GM21825 (cell line): ENCODE measurements around the gene DNAJB5.
A peak's percentile ranks its signal among the peaks of the same experiment; 100 is the strongest.
"Not testable (repeated sequence)": the region's sequence is repeated elsewhere in the genome, so short reads cannot be mapped to it uniquely, and the experiment has no call there.

ENCODE experiments used
- ATAC-seq: cut with Tn5 transposase; IDR thresholded peaks from one replicate; pipeline ENCODE4 v1.9.1; 2021; ENCODE audit warnings: mild to moderate bottlenecking, moderate library complexity; ENCODE audit not compliant: unreplicated experiment

The DNAJB5 gene

DNA sequence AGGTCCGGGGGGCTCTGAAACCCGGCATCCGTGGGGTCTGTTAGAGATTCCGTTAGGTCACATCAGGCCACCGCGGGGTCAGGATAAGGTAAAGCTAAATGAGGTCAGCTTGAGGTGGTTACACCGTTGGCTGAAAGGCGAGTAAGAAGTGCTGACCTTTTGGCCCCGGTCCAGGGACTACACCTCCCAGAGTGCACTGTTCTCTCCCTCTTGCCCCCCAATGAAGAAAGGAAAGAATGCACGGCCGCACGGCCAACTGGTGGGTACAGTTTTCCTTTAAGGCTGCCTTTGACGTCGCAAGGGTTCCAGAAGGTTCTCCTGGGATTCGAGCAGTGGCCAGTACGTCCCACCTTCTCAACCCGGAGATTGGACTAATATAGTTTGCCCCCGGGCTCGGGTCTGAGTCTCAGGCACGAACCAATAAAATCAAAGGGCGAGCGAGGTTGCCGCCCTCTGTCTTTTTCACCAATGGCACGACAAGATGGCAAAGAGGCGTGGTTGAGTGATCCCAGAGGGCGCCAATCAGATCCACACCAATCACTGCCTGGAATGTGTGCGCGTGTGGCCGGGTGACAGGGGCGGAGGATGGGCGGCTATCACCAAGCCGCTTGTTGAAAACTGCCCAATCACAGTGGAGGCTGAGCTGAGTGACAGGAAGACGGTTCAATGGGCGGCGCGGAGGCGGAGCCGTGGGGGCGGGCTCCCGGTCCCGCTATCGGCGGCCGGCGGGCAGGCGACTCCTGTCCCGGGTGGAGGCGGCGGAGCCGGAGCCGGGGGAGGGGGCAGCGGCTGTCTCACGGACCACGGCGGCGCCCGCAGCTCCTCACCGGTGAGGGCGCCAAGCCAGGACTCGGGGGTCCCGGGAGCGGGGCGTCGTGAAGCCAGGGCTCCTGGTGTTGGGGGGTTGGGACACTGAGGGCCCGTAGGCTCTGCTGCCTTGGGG is at the start of gene DNAJB5:
TSS of gene DNAJB5 (plus strand) at position 743 of the 943 bp plus-strand sequence. CDS start 886 bp downstream, outside the sequence.
- ATAC-seq = peak; percentile 89

DNA sequence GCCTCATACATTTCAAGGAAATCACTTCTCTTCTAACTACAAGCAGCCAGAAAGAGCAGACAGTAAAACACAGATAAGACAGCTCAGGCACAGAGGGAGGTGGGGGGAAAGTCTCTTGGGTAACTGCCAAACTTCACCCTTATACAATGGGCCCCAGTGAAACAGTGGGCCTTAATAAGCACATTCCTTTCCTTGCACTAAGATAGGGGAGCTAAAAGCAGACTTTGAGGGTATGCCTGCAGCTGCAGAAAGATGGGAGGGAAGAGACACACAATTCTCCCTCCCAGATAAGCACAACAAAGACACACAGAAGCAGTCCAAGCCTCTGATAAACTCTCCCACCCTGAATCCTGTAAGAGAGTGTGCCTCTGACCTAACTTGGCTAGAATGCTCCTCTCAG is 49.6 kb upstream of the DNAJB5 start:
- ATAC-seq = not testable (repeated sequence)

DNA sequence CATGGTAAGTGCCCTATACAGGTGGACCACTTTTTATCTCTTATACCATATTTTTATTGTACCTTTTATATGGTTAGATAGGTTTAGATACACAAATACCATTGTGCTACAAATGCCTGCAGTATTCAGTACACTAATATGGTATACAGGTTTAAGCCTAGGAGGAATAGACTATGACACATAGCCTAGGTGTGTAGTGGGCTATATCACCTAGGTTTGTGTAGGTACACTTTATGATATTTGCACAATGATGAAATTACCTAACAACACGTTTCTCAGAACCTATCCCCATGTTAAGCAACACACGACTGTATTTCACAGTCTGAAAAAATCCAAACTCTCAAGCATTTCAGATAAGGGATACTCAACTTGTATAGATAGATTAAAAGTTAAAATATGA is 41.1 kb upstream of the DNAJB5 start:
- ATAC-seq = no peak

DNA sequence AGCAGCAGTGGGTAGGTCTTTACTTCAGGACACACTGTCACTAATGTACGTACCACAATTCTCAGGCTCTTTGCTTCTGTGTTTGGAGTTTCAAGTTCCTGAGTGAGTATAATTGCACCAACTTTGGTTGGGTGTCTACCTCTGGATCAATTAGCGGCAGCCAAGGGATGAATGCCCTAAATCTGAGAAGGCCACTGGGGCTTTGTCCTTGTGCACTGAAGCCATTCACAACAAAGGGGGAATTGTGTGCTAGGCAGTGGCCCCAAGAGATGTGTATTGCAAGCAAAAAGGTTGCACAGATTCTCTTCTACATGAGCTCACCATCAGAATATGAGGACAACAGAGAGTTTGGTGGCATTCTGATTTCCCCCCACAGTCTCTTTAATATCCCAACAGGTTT is 35.3 kb upstream of the DNAJB5 start:
- no peak for ATAC-seq

DNA sequence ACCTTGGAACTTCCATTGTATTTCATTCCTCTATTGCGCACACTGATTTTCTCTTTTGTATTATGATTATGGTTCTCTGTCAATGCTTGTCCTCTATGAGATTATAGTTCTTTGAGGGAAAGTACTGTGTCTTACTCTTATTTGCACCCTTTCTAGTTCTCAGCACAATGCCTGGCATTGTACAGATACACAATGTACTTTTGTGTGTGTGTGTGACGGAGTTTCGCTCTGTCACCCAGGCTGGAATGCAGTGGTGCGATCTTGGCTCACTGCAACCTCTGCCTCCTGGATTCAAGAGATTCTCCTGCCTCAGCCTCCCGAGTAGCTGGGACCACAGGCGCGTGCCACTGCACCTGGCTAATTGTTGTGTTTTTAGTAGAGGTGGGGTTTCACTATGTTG is 33.5 kb upstream of the DNAJB5 start:
- not testable (repeated sequence) for ATAC-seq

DNA sequence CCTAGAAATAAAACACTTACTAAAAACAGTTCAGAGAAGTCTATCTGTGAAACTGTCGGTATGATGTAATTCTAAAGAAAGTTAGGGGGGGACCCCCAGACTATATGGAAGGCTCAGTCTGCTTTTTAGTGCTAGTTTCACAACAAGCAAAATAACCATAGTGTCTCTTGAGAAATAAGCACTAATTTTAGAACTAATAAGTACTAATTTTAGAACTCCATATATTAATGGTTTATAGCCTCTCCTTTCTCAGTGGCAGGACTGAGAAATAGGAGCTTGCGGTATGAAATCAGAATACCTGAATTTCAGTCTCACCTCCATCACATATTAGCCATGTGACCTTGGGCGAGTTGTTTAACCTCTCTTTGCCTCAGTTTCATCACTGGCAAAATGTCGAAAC is 32.9 kb upstream of the DNAJB5 start:
- no peak for ATAC-seq

DNA sequence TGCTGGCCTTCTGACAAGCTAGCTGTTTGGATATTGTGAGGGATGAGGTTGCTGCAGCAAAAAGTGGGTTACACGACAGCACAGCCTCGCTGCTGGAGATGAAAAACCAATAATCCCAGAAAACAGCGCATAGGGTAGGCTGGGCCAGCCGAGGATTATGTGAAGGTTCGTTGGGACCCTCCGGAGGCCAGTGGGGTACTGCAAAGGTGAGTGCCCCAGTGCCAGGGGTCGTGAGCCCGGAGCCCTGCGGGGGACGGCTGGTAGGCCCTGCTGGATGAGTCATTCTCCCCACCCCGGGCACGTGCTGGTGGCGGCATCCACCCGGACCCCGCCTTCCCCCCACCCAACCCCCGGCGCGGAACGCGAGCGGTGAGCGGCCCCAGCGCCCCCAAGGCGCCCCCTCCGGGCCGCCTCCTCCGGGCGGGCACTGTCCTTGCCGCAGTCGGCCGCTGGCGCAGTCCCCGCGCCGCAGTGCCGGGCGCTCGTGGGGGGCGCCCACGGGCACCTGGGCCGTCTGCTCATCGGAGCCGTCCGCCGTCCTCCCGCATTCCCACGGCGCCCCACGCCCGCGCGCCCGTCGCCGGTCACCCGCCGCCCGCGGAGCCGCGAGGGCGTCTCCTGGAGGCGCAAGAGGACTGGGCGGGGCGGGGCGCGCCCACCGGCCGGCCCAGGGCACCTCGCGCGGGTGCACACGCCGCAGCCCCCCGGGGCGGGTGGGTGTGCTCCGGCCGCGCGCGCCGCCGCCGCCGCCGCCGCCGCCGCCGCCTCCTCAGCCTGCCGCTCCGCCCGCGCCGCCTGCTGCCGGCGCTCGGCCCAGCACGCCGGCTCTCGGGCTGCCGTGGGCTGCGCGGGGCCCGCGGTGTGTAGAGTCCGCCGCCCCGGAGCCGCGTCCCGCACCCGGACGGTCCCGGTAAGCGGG is 31.8 kb upstream of the DNAJB5 start, which contains the start of gene PHF24:
TSS of gene PHF24 (plus strand) at position 794 of the 919 bp plus-strand sequence. CDS start 13,014 bp downstream, outside the sequence.
- ATAC-seq = no peak

DNA sequence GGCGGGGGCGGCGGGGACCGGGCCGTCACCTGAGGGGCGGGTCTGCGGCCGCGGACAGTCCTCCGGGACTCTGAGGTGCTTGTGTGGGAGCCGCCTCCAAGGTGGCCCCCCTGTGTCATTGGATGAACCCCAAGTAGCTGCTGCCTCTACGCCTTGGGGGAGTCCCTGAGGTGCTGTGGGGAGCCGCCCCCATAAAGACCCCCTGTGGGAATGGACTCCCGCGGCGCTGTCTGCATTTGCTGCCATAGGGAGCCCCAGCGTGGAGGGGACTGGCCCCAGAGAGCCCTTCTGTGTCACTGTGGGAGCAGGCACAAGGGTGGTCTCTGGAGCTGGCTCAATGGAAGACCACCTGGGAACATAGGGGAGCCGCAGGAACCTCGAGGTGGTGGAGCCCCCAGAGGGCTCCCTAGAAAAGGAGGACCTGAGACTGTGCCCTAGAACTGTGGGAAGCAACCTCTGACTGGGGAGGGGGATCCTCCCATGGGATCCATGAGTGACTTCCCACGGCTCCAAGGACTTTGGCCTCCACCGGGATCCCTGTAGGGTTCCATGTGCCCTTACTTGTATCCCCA is 31.0 kb upstream of the DNAJB5 start:
- no peak for ATAC-seq

DNA sequence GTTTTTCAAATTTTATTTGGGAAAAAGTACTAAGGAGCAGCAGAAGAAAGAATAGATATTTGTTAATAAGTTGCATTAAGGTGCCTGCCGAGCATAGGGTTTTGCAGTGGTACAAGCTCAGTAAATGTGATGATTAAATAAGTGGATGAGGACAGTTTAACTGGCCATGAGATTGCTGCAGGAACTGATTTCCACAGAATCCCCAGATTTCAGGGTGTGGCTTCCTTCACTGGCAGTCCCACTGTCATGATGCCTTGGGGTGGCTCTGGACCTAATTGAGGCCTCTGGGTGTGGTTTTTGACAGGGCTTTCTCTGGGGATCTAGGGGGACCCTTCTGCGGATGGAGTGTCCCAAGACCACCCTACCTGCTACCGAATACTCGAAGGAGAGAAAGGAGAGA is 30.1 kb upstream of the DNAJB5 start:
- no peak for ATAC-seq

DNA sequence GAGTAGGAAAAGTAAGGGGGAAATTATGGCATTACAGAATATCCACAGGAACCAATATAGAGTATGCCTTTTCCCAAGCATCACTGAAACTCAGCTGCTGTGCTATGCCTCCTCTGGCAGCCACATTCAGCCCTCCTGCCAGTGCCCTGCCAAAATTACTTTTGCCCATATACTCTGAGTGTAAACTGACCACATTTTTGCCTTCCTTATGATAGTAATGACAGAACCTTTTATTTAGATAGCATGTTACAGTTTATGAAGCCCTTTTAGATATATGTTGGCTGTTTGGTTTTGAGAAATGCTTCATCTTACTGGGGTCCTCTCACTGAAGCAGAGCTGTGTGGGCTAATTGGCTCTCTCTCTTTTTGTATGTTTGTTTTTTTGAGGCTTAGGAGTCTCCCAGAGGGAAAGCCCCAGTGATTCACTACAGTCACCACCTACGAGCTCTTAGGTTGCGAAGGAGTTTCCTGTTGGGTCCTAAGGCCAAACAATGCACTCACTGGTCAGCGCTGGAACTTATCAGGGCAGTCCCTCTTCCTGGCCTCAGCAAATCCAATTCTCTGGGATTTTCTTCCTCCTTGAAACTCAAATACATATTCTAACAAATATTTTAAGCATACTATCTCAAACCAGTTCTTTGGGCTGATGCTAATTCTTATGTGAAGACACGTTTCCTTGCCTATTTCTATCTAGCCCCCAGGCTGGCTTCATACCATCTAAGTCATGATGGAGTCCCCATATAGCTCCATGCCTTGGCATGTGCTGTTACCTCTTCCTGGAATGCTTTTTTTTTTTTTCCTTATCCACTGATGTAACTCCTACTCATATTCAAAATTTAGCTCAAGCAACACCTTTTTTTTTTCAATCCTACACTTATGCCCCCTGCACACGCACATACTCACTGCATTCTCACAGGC is 27.7 kb upstream of the DNAJB5 start:
- no peak for ATAC-seq

DNA sequence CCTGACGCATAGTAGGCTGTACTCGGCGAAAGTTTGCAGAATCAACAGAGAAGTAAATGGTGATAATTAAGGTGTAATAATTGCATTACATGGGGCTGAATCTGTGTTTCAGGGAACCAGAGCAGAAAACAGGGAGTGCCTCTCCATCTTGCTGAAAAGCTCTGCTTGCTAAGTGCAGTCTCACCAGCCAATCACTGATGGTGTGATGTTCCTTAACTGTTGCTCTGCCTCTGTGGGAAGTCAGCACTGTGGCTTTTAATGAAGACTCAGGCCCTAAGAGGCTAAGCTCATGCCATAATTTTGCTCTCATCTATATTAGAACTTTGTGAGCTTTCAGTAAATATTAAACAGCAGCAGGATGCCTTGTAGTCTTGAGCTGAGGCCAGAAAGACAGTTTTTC is 27.0 kb upstream of the DNAJB5 start:
- ATAC-seq = no peak

DNA sequence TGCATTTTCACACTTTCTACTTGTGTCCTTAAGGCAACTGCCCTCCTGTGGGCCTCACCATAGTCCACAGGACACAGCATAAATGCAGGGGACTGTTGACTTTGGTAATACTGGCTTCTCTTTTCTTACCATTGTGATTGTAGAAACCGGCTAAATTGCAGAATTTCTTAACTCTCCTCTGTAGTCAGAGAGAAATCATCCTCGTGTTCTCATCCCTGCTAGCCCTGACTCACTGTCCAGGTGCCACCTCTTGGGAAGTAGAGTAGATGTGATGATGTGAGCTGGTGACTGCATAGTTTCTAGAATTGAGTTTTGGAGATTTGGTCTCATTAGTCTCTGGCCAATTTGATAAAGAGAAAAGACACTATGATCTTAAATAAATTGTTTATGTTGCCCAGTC is 26.0 kb upstream of the DNAJB5 start:
- no peak for ATAC-seq

DNA sequence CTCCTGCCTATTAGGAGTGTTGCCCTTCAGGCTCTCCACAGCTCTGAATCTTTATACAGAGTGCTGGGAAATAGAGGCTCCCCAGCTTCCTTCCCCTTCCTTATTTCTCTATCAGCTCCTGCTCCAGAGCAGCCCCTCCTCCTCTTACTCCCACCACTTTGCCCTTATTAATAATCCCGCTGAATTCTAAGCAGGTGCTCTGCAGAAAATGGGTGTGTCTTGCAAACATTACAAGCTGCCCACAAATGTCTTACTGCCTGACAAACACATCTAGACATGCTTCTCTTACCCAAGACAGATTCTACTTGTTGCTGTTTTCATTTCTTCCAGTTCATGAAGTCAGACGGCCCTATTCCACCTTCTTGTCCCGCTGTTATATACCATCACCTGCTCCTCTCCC is 25.1 kb upstream of the DNAJB5 start:
- no peak for ATAC-seq

DNA sequence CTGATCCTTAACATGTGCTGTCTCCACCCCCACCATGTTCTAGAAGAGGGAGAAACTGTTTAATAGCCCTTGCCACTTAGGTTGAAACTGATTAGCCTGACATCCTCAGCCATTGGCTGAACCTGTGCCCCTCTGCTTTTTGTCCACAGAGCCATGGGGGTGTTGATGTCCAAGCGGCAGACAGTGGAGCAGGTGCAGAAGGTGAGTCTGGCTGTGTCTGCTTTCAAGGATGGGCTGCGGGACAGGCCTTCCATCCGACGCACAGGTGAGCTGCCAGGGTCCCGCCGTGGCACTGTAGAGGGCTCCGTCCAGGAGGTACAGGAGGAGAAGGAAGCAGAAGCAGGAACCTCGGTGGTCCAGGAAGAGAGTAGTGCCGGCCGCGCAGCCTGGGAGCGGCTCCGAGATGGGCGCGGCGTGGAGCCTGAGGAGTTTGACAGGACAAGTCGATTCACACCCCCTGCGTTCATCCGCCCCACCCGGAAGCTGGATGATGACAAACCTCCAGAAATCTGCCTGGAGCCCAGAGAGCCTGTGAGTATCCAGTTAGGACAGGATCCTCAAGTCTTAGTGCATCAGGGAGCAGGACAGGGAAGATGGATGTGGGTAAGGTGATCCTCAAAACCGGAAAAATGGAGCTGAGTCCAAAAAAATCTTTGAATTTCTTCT is 18.3 kb upstream of the DNAJB5 start:
- no peak for ATAC-seq

DNA sequence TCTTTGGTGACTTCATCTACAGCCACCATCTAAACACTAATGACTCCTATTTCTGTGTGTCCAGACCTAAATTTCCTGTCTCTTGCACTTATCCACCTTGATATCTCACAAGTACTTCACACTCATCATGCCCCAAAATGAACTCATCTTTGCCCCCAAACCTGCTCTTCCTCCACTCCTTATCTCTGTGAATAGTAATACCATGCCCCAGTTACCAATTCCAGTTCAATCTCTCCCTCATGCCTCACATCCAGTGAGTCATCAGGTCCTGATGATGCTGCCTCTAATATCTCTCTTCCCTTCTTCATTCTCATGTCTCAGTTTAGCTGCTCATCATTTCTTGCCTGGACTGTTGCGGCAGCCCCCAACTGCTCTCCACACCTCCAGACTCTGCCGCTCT is 14.9 kb upstream of the DNAJB5 start:
- ATAC-seq = no peak

DNA sequence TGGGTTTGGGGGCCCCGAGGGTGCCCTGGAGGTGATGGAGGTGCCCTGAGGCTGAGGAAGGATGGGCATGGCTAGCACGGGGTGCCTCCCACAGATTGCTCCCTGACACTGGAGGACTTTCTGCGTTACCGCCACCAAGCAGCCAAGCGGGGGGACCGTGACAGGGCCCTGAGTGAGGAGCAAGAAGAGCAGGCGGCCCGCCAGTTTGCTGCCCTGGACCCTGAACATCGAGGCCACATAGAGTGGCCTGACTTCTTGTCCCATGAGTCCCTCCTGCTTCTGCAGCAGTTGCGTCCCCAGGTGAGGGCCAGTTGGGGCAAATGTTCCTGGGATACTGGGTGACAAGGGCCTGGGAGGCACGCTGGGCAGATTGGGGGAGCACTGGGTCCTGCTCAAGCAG is 13.1 kb upstream of the DNAJB5 start:
- no peak for ATAC-seq

DNA sequence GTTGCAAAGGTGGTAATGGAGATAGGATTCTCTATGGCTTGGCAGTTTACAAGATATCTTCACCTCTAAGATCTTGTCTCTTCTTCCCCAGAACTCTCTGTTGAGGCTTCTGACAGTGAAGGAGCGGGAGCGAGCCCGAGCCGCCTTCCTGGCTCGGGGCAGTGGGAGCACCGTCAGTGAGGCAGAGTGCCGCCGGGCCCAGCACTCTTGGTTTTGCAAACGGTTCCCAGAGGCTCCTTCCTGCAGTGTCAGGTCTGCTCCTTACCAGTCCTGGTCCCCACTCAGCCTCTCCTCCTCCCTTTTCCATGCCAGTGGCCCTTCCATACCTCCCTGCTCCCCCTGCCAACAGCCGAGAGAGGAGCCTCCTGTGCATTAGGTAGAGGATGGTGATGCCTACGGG is 12.6 kb upstream of the DNAJB5 start:
- no peak for ATAC-seq

DNA sequence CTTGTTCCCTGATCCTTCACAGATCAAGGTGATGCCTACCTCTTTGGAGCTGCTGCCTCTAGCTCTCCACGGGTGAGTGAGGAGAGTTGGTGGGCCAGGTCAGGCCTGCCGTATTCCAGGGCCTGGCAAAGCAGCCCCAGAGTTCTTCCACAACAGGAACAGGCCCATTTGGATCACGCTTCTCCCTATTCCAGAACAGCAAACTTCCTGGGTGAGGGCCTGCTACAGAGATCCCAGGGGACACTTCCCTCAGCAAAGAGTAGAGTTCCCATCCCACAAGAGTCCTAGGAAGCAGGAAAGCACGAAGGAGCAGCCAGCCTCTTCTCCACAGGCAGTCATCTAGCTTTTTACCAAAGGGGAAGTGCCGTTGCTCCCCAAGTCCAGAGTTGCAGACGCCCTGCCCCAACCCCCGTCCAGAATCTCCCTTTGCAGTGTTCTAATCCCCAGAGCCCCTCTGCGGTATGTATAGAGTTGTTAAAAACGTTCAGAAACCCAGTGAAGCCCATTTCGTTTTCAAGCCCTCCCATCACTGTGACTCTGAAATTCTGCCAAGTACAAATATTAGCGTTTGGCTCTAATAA is 9.3 kb upstream of the DNAJB5 start:
- no peak for ATAC-seq

DNA sequence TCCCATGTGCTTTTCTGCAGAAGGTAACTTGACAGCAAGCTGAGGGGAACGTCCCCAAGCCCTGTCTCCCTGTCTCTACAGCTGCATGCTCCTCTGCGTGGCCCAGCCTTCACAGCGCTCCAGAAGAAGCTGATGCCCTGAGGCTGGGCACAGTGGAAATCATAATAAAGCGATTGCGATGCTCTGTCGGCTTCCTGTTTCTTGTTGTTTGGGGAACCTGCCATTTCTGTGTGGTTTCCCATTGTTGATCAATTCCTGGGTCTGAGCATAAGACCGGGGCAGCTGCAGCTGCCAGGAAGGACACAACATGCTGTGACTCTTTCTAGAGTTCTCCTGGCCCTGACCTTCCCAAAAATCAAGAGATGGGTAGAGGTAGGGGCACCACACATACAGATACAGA is 7.2 kb upstream of the DNAJB5 start:
- no peak for ATAC-seq
